ENCODE results near the gene MAZ.

MAZ gene

GRCh38 chr16:29814592-29814991, 8.3 kb downstream of the MAZ start:
- Histone ChIP-seq H4K20me1 (ENCODE audit: insufficient read depth, low read length, poor library complexity, severe bottlenecking) (peaks cover 23% of the 10 kb centered on the region), H3K4me1 (ENCODE audit: insufficient read depth, low read length, poor library complexity, severe bottlenecking) (peaks cover 45% of the 10 kb centered on the region), H3K9me2 (replicated peaks; ENCODE audit: low read depth, low read length) (no peaks in the 10 kb centered on the region)

GRCh38 chr16:29815032-29815721, 8.8 kb downstream of the MAZ start:
- Histone ChIP-seq H3K9me2 (replicated peaks; ENCODE audit: low read depth, low read length) (no peaks in the 10 kb centered on the region), H4K20me1 (ENCODE audit: insufficient read depth, low read length, poor library complexity, severe bottlenecking) (peaks cover 22% of the 10 kb centered on the region), H3K27me3 (ENCODE audit: insufficient read depth, low read length, poor library complexity, severe bottlenecking) (no peaks in the 10 kb centered on the region), H3K4me3 (ENCODE audit: low read length, poor library complexity, severe bottlenecking) (peak overlapping the region; percentile 93), H3K4me1 (ENCODE audit: insufficient read depth, low read length, poor library complexity, severe bottlenecking) (peaks cover 46% of the 10 kb centered on the region), H3K4me2 (ENCODE audit: low read depth, low read length, poor library complexity, severe bottlenecking) (peak overlapping the region; percentile 97), H3F3A (ENCODE audit: low read depth) (peaks cover 4% of the 10 kb centered on the region; the same call in 1 of the 2 replicates), H2AFZ (ENCODE audit: low read length) (0 out of 2 replicates have a peak overlapping the region, but pooled peaks have one; percentile 16), H3K9ac (ENCODE audit: low read depth, low read length, poor library complexity, severe bottlenecking) (peak overlapping the region; percentile 86), H3K79me2 (ENCODE audit: insufficient read depth, low read length) (peaks cover 46% of the 10 kb centered on the region), H3K9me3 (ENCODE audit: insufficient read depth, low read depth, low read length) (no peaks in the 10 kb centered on the region), H3K36me3 (ENCODE audit: insufficient read depth, low read length) (peaks cover 11% of the 10 kb centered on the region; the same call in 1 of the 2 replicates)
- TF ChIP-seq, protein P1, sequence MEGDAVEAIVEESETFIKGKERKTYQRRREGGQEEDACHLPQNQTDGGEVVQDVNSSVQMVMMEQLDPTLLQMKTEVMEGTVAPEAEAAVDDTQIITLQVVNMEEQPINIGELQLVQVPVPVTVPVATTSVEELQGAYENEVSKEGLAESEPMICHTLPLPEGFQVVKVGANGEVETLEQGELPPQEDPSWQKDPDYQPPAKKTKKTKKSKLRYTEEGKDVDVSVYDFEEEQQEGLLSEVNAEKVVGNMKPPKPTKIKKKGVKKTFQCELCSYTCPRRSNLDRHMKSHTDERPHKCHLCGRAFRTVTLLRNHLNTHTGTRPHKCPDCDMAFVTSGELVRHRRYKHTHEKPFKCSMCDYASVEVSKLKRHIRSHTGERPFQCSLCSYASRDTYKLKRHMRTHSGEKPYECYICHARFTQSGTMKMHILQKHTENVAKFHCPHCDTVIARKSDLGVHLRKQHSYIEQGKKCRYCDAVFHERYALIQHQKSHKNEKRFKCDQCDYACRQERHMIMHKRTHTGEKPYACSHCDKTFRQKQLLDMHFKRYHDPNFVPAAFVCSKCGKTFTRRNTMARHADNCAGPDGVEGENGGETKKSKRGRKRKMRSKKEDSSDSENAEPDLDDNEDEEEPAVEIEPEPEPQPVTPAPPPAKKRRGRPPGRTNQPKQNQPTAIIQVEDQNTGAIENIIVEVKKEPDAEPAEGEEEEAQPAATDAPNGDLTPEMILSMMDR (conservative IDR thresholded peaks at IDR 0.05; ENCODE audit: low read length): no peak
- no peak for TF ChIP-seq EZH2phosphoT487 (IDR thresholded peaks at IDR 0.05; ENCODE audit: borderline replicate concordance)

More at GRCh38 chr16:29814592-29814991, 8.3 kb downstream of the MAZ start:
- peaks cover 16% of the 10 kb centered on the region; the same call in 1 of the 2 replicates for H3K36me3 ChIP-seq (ENCODE audit: insufficient read depth, low read length)
- peaks cover 46% of the 10 kb centered on the region for H3K79me2 ChIP-seq (ENCODE audit: insufficient read depth, low read length)
- no peaks in the 10 kb centered on the region for H3K27me3 ChIP-seq (ENCODE audit: insufficient read depth, low read length, poor library complexity, severe bottlenecking)
- peak overlapping the region; percentile 97 for H3K4me2 ChIP-seq (ENCODE audit: low read depth, low read length, poor library complexity, severe bottlenecking)
- H3F3A ChIP-seq (ENCODE audit: low read depth): peaks cover 4% of the 10 kb centered on the region; the same call in 1 of the 2 replicates
- H2AFZ ChIP-seq (ENCODE audit: low read length): no peak overlapping the region
- TF ChIP-seq, protein P1 (conservative IDR thresholded peaks at IDR 0.05; ENCODE audit: low read length): no peak
- no peak for TF ChIP-seq EZH2phosphoT487 (IDR thresholded peaks at IDR 0.05; ENCODE audit: borderline replicate concordance)
- peak overlapping the region; percentile 86 for H3K9ac ChIP-seq (ENCODE audit: low read depth, low read length, poor library complexity, severe bottlenecking)
- no peaks in the 10 kb centered on the region for H3K9me3 ChIP-seq (ENCODE audit: insufficient read depth, low read depth, low read length)
- H3K4me3 ChIP-seq (ENCODE audit: low read length, poor library complexity, severe bottlenecking): peak overlapping the region; percentile 93

- H2AFZ ChIP-seq (ENCODE audit: low read length): peak within 1 kb of the TSS; percentile 82
- H3K9me3 ChIP-seq (ENCODE audit: insufficient read depth, low read depth, low read length): no peaks in the 10 kb centered on the region
- H3K9ac ChIP-seq (ENCODE audit: low read depth, low read length, poor library complexity, severe bottlenecking): peak within 1 kb of the TSS; percentile 86
- peaks cover 2% of the 10 kb centered on the region; the same call in 1 of the 2 replicates for H3K36me3 ChIP-seq (ENCODE audit: insufficient read depth, low read length)
- no peak for TF ChIP-seq EZH2phosphoT487 (IDR thresholded peaks at IDR 0.05; ENCODE audit: borderline replicate concordance)
- TF ChIP-seq, protein P1 (conservative IDR thresholded peaks at IDR 0.05; ENCODE audit: low read length): peak; percentile 82
- peaks cover 37% of the 10 kb centered on the region for H3K79me2 ChIP-seq (ENCODE audit: insufficient read depth, low read length)
- no peaks in the 10 kb centered on the region for H3K9me2 ChIP-seq (replicated peaks; ENCODE audit: low read depth, low read length)
- no peaks in the 10 kb centered on the region for H3K27me3 ChIP-seq (ENCODE audit: insufficient read depth, low read length, poor library complexity, severe bottlenecking)
- peaks cover 19% of the 10 kb centered on the region for H4K20me1 ChIP-seq (ENCODE audit: insufficient read depth, low read length, poor library complexity, severe bottlenecking)
- H3K4me2 ChIP-seq (ENCODE audit: low read depth, low read length, poor library complexity, severe bottlenecking): peak within 1 kb of the TSS; percentile 97
- peaks cover 51% of the 10 kb centered on the region for H3K4me1 ChIP-seq (ENCODE audit: insufficient read depth, low read length, poor library complexity, severe bottlenecking)
- peak within 1 kb of the TSS; percentile 93 for H3K4me3 ChIP-seq (ENCODE audit: low read length, poor library complexity, severe bottlenecking)
- H3F3A ChIP-seq (ENCODE audit: low read depth): peaks cover 4% of the 10 kb centered on the region; the same call in 1 of the 2 replicates
Observed at GRCh38 chr16:29815793-29816693, 9.7 kb downstream of the MAZ start, which contains the start of gene PAGR1. Gene PAGR1, plus strand, starts transcription at chr16:29816152. Its CDS starts 374 bp downstream, at chr16:29816526.

Measured in Loucy (cell line).